ENCODE results near the gene HTR3A.

DNA sequence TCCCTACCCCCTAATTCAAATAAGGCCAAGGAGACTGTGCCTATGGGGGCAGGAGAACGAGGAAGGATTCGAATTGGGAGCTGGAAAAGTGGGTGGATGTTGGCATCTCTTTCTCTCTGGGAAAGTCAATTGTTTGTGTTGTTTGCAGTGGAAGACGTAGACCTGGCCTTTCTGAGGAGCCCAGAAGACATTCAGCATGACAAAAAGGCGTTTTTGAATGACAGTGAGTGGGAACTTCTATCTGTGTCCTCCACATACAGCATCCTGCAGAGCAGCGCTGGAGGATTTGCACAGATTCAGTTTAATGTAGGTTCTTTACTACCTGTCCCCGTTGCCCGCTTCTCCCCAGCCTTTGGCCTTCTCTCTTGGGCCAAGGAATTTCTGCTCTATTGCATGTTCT, 42.1 kb upstream of the HTR3A start:
- TF ChIP-seq, protein P1, sequence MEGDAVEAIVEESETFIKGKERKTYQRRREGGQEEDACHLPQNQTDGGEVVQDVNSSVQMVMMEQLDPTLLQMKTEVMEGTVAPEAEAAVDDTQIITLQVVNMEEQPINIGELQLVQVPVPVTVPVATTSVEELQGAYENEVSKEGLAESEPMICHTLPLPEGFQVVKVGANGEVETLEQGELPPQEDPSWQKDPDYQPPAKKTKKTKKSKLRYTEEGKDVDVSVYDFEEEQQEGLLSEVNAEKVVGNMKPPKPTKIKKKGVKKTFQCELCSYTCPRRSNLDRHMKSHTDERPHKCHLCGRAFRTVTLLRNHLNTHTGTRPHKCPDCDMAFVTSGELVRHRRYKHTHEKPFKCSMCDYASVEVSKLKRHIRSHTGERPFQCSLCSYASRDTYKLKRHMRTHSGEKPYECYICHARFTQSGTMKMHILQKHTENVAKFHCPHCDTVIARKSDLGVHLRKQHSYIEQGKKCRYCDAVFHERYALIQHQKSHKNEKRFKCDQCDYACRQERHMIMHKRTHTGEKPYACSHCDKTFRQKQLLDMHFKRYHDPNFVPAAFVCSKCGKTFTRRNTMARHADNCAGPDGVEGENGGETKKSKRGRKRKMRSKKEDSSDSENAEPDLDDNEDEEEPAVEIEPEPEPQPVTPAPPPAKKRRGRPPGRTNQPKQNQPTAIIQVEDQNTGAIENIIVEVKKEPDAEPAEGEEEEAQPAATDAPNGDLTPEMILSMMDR (IDR thresholded peaks at IDR 0.05; ENCODE audit: low read length): no peak
- no peak for TF ChIP-seq EZH2 (optimal IDR thresholded peaks at IDR 0.05; ENCODE audit: low read depth, low read length)

All from MM.1S (cell line).